LNCAP (cell line): Measurements from ENCODE around the gene MAP2.

Experiments used
- TF ChIP-seq, protein P1 (sequence below): fragments of 450-650 bp; IDR thresholded peaks from 2 replicates; pipeline ENCODE4 v1.5.1; 2017; ENCODE audit warnings: mild to moderate bottlenecking

Gene MAP2

DNA sequence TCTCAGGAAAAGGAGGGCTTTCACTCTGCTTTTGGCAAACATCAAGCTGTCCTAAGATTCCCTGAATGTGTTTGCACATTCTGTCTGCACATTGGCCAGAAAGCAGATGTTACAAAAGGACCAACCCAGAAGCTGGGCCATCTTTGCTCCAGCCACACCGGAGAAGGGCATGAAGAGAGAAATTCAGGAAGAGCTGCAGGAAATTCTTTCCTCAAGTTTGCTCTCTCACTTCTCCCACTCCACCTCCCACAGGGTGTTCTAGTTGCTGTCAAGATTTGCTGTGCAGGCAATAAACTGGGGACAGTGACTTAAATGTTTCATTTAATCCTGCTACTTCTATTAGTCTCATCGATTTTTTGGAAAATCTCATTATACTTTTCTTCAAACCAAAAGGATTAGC lies 210.1 kb downstream of the MAP2 start:
- TF ChIP-seq, protein P1, sequence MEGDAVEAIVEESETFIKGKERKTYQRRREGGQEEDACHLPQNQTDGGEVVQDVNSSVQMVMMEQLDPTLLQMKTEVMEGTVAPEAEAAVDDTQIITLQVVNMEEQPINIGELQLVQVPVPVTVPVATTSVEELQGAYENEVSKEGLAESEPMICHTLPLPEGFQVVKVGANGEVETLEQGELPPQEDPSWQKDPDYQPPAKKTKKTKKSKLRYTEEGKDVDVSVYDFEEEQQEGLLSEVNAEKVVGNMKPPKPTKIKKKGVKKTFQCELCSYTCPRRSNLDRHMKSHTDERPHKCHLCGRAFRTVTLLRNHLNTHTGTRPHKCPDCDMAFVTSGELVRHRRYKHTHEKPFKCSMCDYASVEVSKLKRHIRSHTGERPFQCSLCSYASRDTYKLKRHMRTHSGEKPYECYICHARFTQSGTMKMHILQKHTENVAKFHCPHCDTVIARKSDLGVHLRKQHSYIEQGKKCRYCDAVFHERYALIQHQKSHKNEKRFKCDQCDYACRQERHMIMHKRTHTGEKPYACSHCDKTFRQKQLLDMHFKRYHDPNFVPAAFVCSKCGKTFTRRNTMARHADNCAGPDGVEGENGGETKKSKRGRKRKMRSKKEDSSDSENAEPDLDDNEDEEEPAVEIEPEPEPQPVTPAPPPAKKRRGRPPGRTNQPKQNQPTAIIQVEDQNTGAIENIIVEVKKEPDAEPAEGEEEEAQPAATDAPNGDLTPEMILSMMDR: no peak

DNA sequence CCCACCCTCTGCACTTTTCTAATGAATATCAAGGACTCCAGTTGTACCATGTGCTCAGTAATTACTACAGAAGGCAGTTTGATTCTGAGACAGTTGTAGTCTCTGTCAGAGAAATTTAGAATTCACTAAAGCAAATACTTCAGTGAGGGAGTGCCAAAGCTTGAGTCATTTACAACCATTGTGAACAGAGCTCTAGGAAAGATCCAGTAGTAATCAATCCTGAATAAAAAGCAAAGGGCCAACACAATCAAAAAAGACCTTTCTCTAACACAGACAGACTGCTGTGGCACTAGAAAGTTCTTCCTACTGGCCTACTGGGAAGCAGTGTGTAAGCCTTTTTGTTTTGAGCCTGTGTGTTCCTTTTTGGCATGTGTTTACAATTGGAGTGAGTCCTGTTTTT lies 212.2 kb downstream of the MAP2 start:
- TF ChIP-seq, protein P1: no peak

DNA sequence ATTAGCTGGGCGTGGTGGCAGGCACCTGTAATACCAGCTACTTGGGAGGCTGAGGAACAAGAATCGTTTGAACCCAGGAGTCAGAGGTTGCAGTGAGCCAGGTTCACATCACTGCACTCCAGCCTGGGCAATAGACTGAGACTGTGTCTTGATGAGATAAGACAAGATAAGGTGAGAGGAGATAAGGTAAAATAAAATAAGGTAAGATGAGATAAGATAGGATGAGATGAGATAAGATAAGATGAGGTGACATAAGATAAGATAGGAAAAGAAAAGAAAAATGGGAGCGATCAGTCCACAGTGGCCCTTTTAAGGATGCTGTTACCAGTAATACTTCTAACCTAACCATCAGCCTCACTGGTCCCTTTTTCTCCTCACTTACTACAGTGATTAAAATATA lies 213.4 kb downstream of the MAP2 start:
- TF ChIP-seq, protein P1: no peak

DNA sequence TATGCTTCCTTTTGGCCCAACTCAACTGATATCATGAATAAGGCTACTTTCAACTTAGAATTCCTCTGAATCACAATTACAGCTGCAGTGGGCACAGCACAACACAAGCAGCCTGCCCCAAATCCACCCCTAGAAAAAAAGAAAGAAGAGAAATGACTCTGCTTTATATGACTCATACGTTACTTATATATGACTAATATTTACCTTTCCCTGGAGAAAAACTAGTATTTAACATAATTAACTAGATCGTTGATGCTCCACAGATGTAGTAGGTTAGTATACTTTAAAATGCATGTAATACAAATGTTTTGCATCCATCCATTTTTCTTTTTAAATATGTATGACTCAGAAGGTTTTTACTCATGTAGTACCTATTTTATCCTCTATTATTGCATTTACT lies 214.5 kb downstream of the MAP2 start:
- TF ChIP-seq, protein P1: no peak

DNA sequence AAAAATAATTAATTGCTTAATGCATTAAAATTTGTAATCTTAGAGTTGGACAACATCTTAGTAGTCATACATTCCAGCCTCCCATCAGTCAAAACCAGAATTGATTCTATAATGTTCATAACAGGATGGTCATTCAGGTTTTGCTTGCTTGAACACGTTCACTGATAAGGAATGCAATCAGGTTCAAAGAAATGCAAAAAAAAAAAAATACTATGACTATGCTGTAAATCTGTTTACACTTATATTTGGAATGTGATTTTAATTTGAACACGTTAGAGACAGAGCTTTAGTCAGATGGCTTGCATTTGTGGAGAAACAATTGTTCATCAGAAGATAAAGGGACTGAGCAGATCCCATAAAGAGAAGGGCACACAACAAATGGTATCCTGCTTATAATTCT lies 216.5 kb downstream of the MAP2 start:
- TF ChIP-seq, protein P1: no peak

DNA sequence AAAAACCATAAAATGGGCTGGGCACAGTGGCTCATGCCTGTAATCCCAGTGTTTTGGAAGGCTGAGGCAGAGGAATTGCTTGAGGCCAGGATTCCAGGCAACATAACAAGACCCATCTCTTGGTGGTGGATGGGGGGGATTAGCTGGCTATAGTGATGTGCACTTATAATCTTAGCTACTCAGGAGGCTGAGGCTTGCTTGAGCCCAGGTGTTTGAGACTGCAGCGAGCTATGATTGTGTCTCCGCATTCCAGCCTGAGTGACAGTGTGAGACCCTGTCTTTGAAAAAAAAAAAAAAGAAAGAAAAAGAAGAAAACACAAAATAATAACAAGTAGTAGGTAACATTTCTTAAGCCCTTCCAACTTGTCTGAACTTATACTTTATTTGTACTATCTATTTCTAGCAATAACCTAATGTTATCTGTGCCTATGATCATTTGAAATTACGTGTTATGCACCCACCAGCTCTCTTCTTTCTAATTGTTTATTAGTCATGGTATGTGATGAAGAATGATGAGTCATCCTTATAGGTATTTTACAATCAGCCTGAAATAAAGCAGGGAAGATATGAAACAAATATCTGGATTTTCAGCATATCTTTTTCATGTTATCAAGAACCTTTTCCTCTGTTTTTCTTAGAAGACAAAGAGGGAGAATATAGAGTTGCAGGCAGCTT lies 218.4 kb downstream of the MAP2 start:
- TF ChIP-seq, protein P1: no peak

DNA sequence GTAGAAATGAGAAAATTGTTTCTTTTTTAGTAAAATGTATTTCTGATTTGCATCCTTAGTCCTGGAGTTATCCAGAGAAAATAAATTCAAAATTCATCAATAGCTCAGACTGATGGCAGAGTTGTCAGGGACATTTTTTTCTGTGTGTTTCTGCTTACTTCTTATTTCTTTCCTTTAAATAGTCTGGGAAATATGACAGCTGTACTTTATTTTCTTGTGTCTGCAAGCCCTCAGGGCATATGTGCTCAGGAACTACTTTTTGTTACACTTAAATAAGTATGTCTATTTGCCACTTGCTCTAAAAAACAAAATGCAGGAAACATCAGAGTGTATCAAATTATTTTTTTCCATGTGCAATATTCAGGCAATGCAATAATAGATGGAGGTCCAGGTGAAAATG lies 221.0 kb downstream of the MAP2 start:
- TF ChIP-seq, protein P1: no peak

DNA sequence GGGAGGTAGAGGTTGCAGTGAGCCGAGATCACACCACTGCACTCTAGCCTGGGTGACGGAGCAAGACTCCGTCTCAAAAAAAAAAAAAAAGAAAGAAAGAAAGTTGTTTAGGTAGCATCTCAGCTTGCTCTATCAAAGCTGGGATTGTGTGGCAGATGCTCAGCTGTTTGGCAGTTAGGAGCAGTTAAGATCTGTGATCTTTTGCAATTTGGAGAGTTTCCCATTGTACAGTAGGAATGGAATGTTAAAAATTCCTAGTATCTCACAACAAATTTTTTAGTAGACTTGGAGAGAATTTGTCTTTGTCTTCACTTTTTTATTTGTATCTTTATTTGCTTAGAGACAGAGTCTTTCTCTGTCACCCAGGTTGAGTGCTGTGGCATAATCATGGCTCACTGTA lies 224.9 kb downstream of the MAP2 start:
- TF ChIP-seq, protein P1: no peak
